ENCODE data around the gene TMEM40.

DNA sequence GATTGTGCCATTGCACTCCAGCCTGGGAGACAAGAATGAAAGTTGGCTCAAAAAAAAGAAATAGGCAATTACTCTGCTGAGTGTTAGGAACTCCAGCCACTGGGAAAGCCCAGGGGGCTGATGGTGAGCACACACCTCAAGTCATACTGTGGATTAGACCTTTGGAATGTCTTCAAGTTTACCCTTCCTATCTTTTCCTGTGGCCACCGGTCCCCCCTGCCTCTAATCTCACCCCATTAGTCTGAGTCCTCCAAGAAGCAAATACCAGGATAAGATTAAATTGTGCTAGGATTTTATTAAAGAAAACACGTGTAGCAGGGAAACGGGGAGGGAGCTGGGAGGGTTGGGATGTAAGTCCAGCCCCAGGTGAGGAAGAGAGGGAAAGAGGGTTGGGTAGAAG is 31.6 kb downstream of the TMEM40 start:
- TF ChIP-seq, protein P1, sequence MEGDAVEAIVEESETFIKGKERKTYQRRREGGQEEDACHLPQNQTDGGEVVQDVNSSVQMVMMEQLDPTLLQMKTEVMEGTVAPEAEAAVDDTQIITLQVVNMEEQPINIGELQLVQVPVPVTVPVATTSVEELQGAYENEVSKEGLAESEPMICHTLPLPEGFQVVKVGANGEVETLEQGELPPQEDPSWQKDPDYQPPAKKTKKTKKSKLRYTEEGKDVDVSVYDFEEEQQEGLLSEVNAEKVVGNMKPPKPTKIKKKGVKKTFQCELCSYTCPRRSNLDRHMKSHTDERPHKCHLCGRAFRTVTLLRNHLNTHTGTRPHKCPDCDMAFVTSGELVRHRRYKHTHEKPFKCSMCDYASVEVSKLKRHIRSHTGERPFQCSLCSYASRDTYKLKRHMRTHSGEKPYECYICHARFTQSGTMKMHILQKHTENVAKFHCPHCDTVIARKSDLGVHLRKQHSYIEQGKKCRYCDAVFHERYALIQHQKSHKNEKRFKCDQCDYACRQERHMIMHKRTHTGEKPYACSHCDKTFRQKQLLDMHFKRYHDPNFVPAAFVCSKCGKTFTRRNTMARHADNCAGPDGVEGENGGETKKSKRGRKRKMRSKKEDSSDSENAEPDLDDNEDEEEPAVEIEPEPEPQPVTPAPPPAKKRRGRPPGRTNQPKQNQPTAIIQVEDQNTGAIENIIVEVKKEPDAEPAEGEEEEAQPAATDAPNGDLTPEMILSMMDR (IDR thresholded peaks at IDR 0.05; ENCODE audit: borderline replicate concordance, extremely low read depth, low read length, poor library complexity, severe bottlenecking) = no peak
- TF ChIP-seq EZH2 (IDR thresholded peaks at IDR 0.05; ENCODE audit: borderline replicate concordance, low read depth, low read length, severe bottlenecking) = no peak
